ENCODE data around the gene TMEM52. TPM values are rescaled to one million over a fixed set of nuclear protein-coding genes. Genes with fewer than 3 reads are reported as not detected.
A peak's percentile ranks its signal among the peaks of the same experiment; 100 is the strongest.

Gene TMEM52
- total and polyA plus RNA-seq, 9 of the 15 experiments (the other 6 are each of a cell fraction or from before 2014, with no cell fraction given), result 0.37 to 22.5 (median 6.8) TPM

GRCh38 chr1:1924849-1925248, 5.8 kb upstream of the TMEM52 start (continued):
- TF ChIP-seq, protein P1, sequence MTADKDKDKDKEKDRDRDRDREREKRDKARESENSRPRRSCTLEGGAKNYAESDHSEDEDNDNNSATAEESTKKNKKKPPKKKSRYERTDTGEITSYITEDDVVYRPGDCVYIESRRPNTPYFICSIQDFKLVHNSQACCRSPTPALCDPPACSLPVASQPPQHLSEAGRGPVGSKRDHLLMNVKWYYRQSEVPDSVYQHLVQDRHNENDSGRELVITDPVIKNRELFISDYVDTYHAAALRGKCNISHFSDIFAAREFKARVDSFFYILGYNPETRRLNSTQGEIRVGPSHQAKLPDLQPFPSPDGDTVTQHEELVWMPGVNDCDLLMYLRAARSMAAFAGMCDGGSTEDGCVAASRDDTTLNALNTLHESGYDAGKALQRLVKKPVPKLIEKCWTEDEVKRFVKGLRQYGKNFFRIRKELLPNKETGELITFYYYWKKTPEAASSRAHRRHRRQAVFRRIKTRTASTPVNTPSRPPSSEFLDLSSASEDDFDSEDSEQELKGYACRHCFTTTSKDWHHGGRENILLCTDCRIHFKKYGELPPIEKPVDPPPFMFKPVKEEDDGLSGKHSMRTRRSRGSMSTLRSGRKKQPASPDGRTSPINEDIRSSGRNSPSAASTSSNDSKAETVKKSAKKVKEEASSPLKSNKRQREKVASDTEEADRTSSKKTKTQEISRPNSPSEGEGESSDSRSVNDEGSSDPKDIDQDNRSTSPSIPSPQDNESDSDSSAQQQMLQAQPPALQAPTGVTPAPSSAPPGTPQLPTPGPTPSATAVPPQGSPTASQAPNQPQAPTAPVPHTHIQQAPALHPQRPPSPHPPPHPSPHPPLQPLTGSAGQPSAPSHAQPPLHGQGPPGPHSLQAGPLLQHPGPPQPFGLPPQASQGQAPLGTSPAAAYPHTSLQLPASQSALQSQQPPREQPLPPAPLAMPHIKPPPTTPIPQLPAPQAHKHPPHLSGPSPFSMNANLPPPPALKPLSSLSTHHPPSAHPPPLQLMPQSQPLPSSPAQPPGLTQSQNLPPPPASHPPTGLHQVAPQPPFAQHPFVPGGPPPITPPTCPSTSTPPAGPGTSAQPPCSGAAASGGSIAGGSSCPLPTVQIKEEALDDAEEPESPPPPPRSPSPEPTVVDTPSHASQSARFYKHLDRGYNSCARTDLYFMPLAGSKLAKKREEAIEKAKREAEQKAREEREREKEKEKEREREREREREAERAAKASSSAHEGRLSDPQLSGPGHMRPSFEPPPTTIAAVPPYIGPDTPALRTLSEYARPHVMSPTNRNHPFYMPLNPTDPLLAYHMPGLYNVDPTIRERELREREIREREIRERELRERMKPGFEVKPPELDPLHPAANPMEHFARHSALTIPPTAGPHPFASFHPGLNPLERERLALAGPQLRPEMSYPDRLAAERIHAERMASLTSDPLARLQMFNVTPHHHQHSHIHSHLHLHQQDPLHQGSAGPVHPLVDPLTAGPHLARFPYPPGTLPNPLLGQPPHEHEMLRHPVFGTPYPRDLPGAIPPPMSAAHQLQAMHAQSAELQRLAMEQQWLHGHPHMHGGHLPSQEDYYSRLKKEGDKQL (CRISPR knock-in tag; IDR thresholded peaks at IDR 0.05; ENCODE audit: borderline replicate concordance), result no peak
- TF ChIP-seq ZNF707 (CRISPR knock-in tag; conservative IDR thresholded peaks at IDR 0.05) (no peak), IRF2 (CRISPR knock-in tag; IDR thresholded peaks at IDR 0.05) (peak; percentile 82; the same call in 1 of the 2 replicates), NFIC (IDR thresholded peaks at IDR 0.05) (no peak), MCM7 (IDR thresholded peaks at IDR 0.05) (no peak), PPARD (CRISPR knock-in tag; IDR thresholded peaks at IDR 0.05) (no peak), ZNF75A (CRISPR knock-in tag; IDR thresholded peaks at IDR 0.05) (no peak), JUND (IDR thresholded peaks at IDR 0.05; ENCODE audit: borderline replicate concordance, low read depth, low read length) (no peak), JUND (tag; IDR thresholded peaks at IDR 0.05; ENCODE audit: borderline replicate concordance, low read depth, low read length) (no peak), HMGN3 (IDR thresholded peaks at IDR 0.05; ENCODE audit: borderline replicate concordance, extremely low read depth, insufficient read length, low read depth, low read length) (no peak), CBFB (CRISPR knock-in tag; IDR thresholded peaks at IDR 0.05) (peak; percentile 73; the same call in 1 of the 2 replicates), TSC22D4 (tag; IDR thresholded peaks at IDR 0.05) (no peak)
- TF ChIP-seq, protein P2, sequence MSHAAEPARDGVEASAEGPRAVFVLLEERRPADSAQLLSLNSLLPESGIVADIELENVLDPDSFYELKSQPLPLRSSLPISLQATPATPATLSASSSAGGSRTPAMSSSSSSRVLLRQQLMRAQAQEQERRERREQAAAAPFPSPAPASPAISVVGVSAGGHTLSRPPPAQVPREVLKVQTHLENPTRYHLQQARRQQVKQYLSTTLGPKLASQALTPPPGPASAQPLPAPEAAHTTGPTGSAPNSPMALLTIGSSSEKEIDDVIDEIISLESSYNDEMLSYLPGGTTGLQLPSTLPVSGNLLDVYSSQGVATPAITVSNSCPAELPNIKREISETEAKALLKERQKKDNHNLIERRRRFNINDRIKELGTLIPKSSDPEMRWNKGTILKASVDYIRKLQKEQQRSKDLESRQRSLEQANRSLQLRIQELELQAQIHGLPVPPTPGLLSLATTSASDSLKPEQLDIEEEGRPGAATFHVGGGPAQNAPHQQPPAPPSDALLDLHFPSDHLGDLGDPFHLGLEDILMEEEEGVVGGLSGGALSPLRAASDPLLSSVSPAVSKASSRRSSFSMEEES (CRISPR knock-in tag; IDR thresholded peaks at IDR 0.05), result no peak
- TF ChIP-seq, protein P3, sequence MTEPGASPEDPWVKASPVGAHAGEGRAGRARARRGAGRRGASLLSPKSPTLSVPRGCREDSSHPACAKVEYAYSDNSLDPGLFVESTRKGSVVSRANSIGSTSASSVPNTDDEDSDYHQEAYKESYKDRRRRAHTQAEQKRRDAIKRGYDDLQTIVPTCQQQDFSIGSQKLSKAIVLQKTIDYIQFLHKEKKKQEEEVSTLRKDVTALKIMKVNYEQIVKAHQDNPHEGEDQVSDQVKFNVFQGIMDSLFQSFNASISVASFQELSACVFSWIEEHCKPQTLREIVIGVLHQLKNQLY (CRISPR knock-in tag; conservative IDR thresholded peaks at IDR 0.05), result no peak
- TF ChIP-seq, protein P4, sequence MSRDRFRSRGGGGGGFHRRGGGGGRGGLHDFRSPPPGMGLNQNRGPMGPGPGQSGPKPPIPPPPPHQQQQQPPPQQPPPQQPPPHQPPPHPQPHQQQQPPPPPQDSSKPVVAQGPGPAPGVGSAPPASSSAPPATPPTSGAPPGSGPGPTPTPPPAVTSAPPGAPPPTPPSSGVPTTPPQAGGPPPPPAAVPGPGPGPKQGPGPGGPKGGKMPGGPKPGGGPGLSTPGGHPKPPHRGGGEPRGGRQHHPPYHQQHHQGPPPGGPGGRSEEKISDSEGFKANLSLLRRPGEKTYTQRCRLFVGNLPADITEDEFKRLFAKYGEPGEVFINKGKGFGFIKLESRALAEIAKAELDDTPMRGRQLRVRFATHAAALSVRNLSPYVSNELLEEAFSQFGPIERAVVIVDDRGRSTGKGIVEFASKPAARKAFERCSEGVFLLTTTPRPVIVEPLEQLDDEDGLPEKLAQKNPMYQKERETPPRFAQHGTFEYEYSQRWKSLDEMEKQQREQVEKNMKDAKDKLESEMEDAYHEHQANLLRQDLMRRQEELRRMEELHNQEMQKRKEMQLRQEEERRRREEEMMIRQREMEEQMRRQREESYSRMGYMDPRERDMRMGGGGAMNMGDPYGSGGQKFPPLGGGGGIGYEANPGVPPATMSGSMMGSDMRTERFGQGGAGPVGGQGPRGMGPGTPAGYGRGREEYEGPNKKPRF (IDR thresholded peaks at IDR 0.05; ENCODE audit: low read depth, low read length), result no peak

Measured in K562 (cell line).